Activated T-helper 2 cell treated with anti-CD3 and anti-CD28 coated beads, Interferon-gamma antibody, Interleukin-2, Interleukin-4, amounts not matched to agents 10 μg/mL and 5 μg/mL and 100 μg/mL, durations not matched to agents 14 hours and 24 hours and 36 hours (primary cell): Measurements from ENCODE around the gene ITSN1. TPM values are rescaled to one million over a fixed set of nuclear protein-coding genes. Genes with fewer than 3 reads are reported as not detected.
"Not testable (repeated sequence)": the region's sequence is repeated elsewhere in the genome, so short reads cannot be mapped to it uniquely, and the experiment has no call there.

ENCODE experiments used
- DNase-seq: peaks from one replicate; pipeline ENCODE4 v3.0.0; 2021; ENCODE audit warnings: low spot score
- H3K27ac Mint-ChIP-seq: one replicate; pipeline ENCODE4 v1.8.0; 2021; ENCODE audit warnings: mixed read lengths
- H3K27me3 Mint-ChIP-seq: one replicate; pipeline ENCODE4 v1.8.0; 2021; ENCODE audit warnings: low read depth, mixed read lengths
- H3K36me3 Mint-ChIP-seq: one replicate; pipeline ENCODE4 v1.8.0; 2021; ENCODE audit warnings: low read depth, mixed read lengths
- H3K4me1 Mint-ChIP-seq: one replicate; pipeline ENCODE4 v1.8.0; 2021; ENCODE audit warnings: low read depth, mixed read lengths
- H3K4me3 Mint-ChIP-seq: one replicate; pipeline ENCODE4 v1.8.0; 2021; ENCODE audit warnings: low read depth, mild to moderate bottlenecking, moderate library complexity, mixed read lengths
- H3K9me3 Mint-ChIP-seq: one replicate; pipeline ENCODE4 v1.8.0; 2021; ENCODE audit warnings: mixed read lengths
- intact Hi-C: fragments of 100-400 bp; cut with micrococcal nuclease; formaldehyde crosslinking; loops from one replicate; pipeline ENCODE4 v1.15.1; 2023
- total RNA-seq: library from RNA; stranded (reverse); gene quantifications from 2 replicates; pipeline ENCODE4 v1.2.3, GENCODE V29; 2022

The ITSN1 gene
- 5.9 and 7.9 TPM in 2 replicates for total RNA-seq

DNA sequence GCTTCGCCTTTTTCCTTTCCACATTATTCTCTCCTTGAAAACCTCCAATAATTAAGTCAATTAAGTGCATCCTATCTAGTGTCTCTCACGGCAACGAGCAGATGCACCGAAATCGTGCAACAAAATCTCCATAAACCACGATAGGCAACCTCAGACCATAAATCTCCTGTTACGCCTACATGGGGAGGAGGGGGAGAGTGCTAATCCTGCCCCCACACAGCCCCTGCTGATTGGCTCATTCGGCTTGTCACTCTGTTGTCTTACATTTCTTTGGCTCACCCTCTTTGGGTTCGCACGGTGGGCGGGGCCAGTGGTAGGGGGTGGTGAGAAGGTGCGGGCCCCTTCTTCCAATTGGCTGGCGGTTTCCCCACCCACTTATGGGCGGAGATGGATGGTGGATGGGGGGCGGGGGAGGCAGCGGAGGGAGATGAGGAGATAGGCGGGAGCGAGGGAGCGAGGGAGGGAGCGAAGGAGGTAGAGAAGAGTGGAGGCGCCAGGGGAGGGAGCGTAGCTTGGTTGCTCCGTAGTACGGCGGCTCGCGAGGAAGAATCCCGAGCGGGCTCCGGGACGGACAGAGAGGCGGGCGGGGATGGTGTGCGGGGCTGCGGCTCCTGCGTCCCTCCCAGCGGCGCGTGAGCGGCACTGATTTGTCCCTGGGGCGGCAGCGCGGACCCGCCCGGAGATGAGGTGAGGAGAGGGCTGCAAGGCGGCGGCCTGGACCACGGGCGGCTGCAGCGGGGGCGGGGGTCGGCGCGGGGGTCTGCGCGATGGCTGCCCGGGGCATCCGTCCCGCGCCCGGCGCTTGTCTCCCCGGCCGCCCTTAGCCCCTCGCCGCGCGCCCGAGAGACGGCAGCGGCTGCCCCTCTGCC is at the start of gene ITSN1:
Gene ITSN1, plus strand, starts transcription at position 475 of the 869 bp plus-strand sequence. CDS start 76,328 bp downstream, outside the sequence.
- Mint-ChIP-seq H3K27ac (peak within 1 kb of the TSS; percentile 95), H3K4me1 (peaks cover 13% of the 10 kb centered on the region), H3K4me3 (peak within 1 kb of the TSS; percentile 94), H3K27me3 (peaks cover 22% of the 10 kb centered on the region), H3K36me3 (peaks cover 3% of the 10 kb centered on the region), H3K9me3 (no peaks in the 10 kb centered on the region)
- intact Hi-C loops: loop anchor here (1.0 to 10.0 kb wide), 6 partner anchors 150 to 973 kb away; partner anchors contain the start of genes ATP5PO, DNAJC28, MRPS6 and PAXBP1
- DNase-seq: peak; percentile 98

DNA sequence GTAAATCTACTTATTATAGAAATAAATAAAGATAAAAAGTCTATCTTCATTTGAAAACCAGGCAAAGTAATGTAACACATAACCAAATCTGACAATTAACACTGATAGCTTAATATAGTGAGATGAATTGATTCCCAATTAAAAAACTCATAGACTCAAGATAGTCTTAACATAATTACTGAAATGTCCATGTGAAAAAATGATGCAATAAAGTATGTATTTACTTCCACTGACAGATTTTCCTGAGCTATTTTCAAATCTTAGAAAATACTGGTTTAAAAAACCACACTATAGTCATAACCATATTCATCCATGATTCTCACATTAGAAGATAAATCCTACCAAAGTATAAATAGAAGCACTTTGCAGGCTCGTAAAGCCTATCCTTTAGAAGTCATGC is 44.2 kb upstream of the ITSN1 start:
- DNase-seq: no peak
- H3K4me3 Mint-ChIP-seq: no peak overlapping the region
- intact Hi-C loops: no loop called here
- no peaks in the 10 kb centered on the region for H3K9me3 Mint-ChIP-seq
- no peaks in the 10 kb centered on the region for H3K4me1 Mint-ChIP-seq
- no peak overlapping the region for H3K27ac Mint-ChIP-seq
- peaks cover 34% of the 10 kb centered on the region for H3K36me3 Mint-ChIP-seq
- H3K27me3 Mint-ChIP-seq: no peaks in the 10 kb centered on the region

DNA sequence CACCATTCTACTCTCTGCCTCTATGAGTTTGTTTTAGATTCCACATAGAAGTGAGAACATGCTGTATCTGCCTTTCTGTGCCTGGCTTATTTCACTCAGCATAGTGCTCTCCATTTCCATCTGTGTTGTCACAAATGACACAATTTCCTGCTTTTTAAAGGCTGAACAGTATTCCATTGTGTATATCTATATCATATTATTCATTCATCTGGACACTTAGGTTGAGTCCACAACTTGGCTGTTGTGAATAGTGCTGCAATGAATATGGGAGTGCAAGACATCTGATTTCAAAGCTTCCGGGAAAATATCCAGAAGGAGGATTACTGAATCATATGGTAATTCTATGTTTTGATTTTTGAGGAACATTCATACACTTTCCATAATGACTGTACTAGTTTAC is 33.7 kb upstream of the ITSN1 start:
- no peaks in the 10 kb centered on the region for H3K9me3 Mint-ChIP-seq
- H3K27me3 Mint-ChIP-seq: no peaks in the 10 kb centered on the region
- DNase-seq: no peak
- no peaks in the 10 kb centered on the region for H3K4me1 Mint-ChIP-seq
- no peak overlapping the region for H3K4me3 Mint-ChIP-seq
- peaks cover 22% of the 10 kb centered on the region for H3K36me3 Mint-ChIP-seq
- intact Hi-C loops: loop anchor here (10.0 kb wide), 1 partner anchor 224 kb away; no protein-coding TSS in a partner anchor
- H3K27ac Mint-ChIP-seq: no peak overlapping the region

- Mint-ChIP-seq H3K36me3 (peaks cover 19% of the 10 kb centered on the region), H3K27ac (no peak overlapping the region), H3K27me3 (no peaks in the 10 kb centered on the region), H3K4me3 (no peak overlapping the region), H3K4me1 (no peaks in the 10 kb centered on the region), H3K9me3 (no peaks in the 10 kb centered on the region)
- intact Hi-C loops: no loop called here
- no peak for DNase-seq
Measured at GRCh38 chr21:33611006-33611744, 31.1 kb upstream of the ITSN1 start.

GRCh38 chr21:33617565-33617964 is 24.7 kb upstream of the ITSN1 start:
- H3K27me3 Mint-ChIP-seq, H3K9me3 Mint-ChIP-seq, H3K4me3 Mint-ChIP-seq, H3K4me1 Mint-ChIP-seq, DNase-seq, H3K27ac Mint-ChIP-seq, intact Hi-C loops: not testable (repeated sequence)
- peaks cover 30% of the 10 kb centered on the region for H3K36me3 Mint-ChIP-seq

GRCh38 chr21:33618407-33618806 is 23.9 kb upstream of the ITSN1 start:
- H3K27ac Mint-ChIP-seq: no peak overlapping the region
- H3K4me1 Mint-ChIP-seq: no peaks in the 10 kb centered on the region
- intact Hi-C loops: no loop called here
- H3K36me3 Mint-ChIP-seq: peaks cover 28% of the 10 kb centered on the region
- no peaks in the 10 kb centered on the region for H3K9me3 Mint-ChIP-seq
- H3K4me3 Mint-ChIP-seq: no peak overlapping the region
- DNase-seq: no peak
- no peaks in the 10 kb centered on the region for H3K27me3 Mint-ChIP-seq

- Mint-ChIP-seq H3K4me3 (no peak overlapping the region), H3K9me3 (no peaks in the 10 kb centered on the region), H3K4me1 (no peaks in the 10 kb centered on the region), H3K36me3 (peaks cover 35% of the 10 kb centered on the region), H3K27ac (no peak overlapping the region), H3K27me3 (no peaks in the 10 kb centered on the region)
- intact Hi-C loops: no loop called here
- no peak for DNase-seq
Measured at GRCh38 chr21:33619726-33620125, 22.6 kb upstream of the ITSN1 start.

DNA sequence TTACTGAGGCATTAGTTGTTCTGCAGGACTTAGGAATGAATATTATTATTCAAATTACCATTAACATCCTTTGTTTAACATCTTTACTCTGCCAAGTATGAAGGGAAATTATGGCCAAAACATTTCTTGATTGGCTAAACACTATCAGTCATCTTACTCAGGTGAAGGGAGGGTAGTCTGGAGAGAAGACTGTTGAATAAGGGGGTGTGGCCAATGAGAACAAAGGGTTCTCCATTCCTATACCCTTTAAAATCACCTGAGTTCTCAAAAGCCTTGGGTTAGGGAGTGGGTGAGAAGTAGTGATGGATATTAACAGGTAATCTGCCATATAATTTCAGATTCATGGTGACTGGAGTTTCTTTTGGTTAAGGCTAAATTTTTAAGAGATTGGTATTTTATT is 20.0 kb upstream of the ITSN1 start:
- Mint-ChIP-seq H3K27me3 (no peaks in the 10 kb centered on the region), H3K4me3 (no peak overlapping the region), H3K27ac (no peak overlapping the region), H3K9me3 (no peaks in the 10 kb centered on the region), H3K36me3 (peaks cover 38% of the 10 kb centered on the region), H3K4me1 (no peaks in the 10 kb centered on the region)
- no peak for DNase-seq
- intact Hi-C loops: no loop called here

DNA sequence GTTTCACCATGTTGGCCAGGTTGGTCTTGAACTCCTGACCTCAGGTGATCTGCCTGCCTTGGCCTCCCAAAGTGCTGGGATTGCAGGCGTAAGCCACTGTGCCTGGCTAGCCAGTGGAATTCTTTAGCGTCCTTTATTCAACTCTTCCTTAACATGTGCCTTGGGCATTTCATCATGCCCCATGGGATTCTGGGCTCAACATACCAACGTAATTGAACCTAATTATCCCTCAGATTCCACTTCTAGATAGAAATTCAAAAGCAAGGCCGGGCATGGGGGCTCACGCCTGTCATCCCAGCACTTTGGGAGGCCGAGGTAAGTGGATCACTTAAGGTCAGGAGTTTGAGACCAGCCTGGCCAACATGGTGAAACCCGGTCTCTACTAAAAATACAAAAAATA is 16.1 kb upstream of the ITSN1 start:
- H3K4me1 Mint-ChIP-seq, intact Hi-C loops: not testable (repeated sequence)
- peaks cover 32% of the 10 kb centered on the region for H3K36me3 Mint-ChIP-seq

DNA sequence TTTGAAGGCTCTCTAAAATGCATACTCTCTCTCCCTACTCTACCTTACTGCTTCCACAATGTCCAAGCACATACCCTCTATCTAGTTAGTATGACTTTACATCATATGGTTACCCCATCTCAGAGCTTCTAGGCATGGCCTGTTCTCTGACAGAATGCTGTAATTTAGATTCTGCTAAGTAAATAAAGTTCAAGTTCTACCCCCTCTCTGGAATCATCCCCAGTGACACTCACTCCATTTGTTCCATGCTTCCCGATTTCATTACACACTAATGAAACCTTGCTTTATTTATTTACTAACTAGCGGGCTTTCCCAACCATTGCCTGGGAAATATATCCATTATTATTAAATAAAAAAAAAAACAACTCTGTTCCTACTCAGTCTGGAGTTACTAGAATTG is 8.0 kb upstream of the ITSN1 start:
- intact Hi-C loops: no loop called here
- Mint-ChIP-seq H3K9me3 (no peaks in the 10 kb centered on the region), H3K4me1 (peaks cover 4% of the 10 kb centered on the region), H3K36me3 (peaks cover 18% of the 10 kb centered on the region), H3K27me3 (no peaks in the 10 kb centered on the region), H3K4me3 (no peak overlapping the region), H3K27ac (no peak overlapping the region)
- no peak for DNase-seq

More for the DNA sequence above, 16.1 kb upstream of the ITSN1 start:
- not testable (repeated sequence) for H3K9me3 Mint-ChIP-seq, H3K27me3 Mint-ChIP-seq, H3K27ac Mint-ChIP-seq, H3K4me3 Mint-ChIP-seq, DNase-seq

GRCh38 chr21:33640697-33641351 is 1.5 kb upstream of the ITSN1 start:
- no peak for DNase-seq
- intact Hi-C loops: loop anchor here (1.0 to 10.0 kb wide), 8 partner anchors 53 to 974 kb away; partner anchors contain the start of genes DNAJC28, DONSON, GART and MRPS6
- peaks cover 22% of the 10 kb centered on the region for H3K27me3 Mint-ChIP-seq
- H3K9me3 Mint-ChIP-seq: no peaks in the 10 kb centered on the region
- peaks cover 13% of the 10 kb centered on the region for H3K4me1 Mint-ChIP-seq
- H3K36me3 Mint-ChIP-seq: peaks cover 3% of the 10 kb centered on the region
- peak overlapping the region; percentile 95 for H3K27ac Mint-ChIP-seq
- H3K4me3 Mint-ChIP-seq: peak overlapping the region; percentile 94

DNA sequence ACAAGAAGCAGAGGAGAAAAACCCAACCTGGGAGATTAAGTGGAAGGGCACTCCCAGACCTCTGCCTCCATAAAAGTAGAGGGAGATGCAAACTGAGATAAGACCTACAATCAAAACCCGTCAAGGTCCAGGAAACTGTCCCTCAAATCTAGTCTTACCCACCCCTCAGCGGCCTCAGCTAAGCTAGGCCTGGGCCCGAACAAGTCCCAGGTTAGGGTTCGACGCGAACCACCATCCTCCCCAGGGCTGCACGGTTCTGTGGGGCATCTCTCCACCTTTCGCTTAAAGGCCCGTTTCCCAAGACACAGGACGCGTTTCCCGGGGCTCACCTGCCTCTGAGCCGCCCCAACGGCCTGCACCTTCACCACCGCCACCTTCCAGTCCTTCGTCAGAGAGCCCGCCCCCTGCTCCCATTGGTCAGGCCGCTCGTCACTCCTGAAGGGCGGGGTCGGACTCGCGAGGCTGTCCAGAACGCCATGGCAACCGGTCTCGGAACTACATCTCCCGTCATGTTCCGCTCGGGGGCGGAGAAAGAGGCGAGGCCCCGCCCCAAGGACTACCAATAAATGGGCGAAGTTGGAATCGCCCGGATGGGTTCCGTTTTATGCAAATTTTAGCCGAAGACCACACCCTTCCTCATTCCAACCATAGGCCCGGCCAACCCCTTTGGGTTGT is 812 bp upstream of the ITSN1 start, which contains the start of gene CRYZL1:
Gene CRYZL1, minus strand, starts transcription at position 390 of the 675 bp plus-strand sequence. CDS start 10,190 bp downstream, outside the sequence.
- intact Hi-C loops: loop anchor here (1.0 to 10.0 kb wide), 9 partner anchors 53 to 973 kb away; partner anchors contain the start of genes ATP5PO, DNAJC28, DONSON and GART
- H3K9me3 Mint-ChIP-seq: no peaks in the 10 kb centered on the region
- peak; percentile 100 for DNase-seq
- peaks cover 22% of the 10 kb centered on the region for H3K27me3 Mint-ChIP-seq
- peaks cover 3% of the 10 kb centered on the region for H3K36me3 Mint-ChIP-seq
- peaks cover 13% of the 10 kb centered on the region for H3K4me1 Mint-ChIP-seq
- H3K27ac Mint-ChIP-seq: peak within 1 kb of the TSS; percentile 95
- peak within 1 kb of the TSS; percentile 94 for H3K4me3 Mint-ChIP-seq
